HEK293 (cell line): ENCODE results near the gene NKD2.

Source experiments
- CTCF ChIA-PET: fragments of 350-600 bp; formaldehyde crosslinking; extraction: SDS; loops from one replicate; lab custom pipeline; 2021; ENCODE audit warnings: antibody characterized with exemption; lab: Yijun Ruan, JAX
- POLR2A ChIA-PET: fragments of 300-600 bp; formaldehyde crosslinking; extraction: SDS; loops from one replicate; lab custom pipeline; 2020; ENCODE audit warnings: antibody characterized with exemption, inconsistent platforms; lab: Yijun Ruan, JAX
- H3K27ac ChIP-seq: fragments of 200-500 bp; sonication (Bioruptor generic); 2 replicates; pipeline ENCODE4 v1.5.1; 2014; ENCODE audit warnings: low read depth, low read length, control low read depth, inconsistent platforms; ENCODE audit errors: extremely low read depth
- H3K36me3 ChIP-seq, 2 experiments: fragments of 200-500 bp in 1 of 2; sonication (Bioruptor generic) in 1 of 2; 1 replicate in 1 of 2; 2 replicates in 1 of 2; pipeline ENCODE4 v1.5.1; 2014 to 2017; ENCODE audit warnings: inconsistent platforms in 2 of 2, low read length in 2 of 2; ENCODE audit not compliant: control insufficient read depth in 2 of 2, insufficient read depth in 1 of 2
- H3K4me1 ChIP-seq: fragments of 200-500 bp; sonication (Bioruptor generic); 2 replicates; pipeline ENCODE4 v1.5.1; 2014; ENCODE audit warnings: mild to moderate bottlenecking, low read length, inconsistent platforms; ENCODE audit not compliant: control insufficient read depth, insufficient read depth
- H3K4me3 ChIP-seq: 2 replicates; pipeline ENCODE4 v1.5.1; 2011; ENCODE audit warnings: low read depth, mild to moderate bottlenecking, control low read depth, low read length, moderate library complexity
- H3K9me3 ChIP-seq: fragments of 200-500 bp; sonication (Bioruptor generic); 2 replicates; pipeline ENCODE4 v1.5.1; 2014; ENCODE audit warnings: low read depth, low read length, inconsistent platforms; ENCODE audit not compliant: control insufficient read depth, insufficient read depth
- AEBP2 ChIP-seq: fragments of 450-650 bp; formaldehyde crosslinking; IDR thresholded peaks from 2 replicates; pipeline ENCODE4 v1.5.1; 2016; ENCODE audit warnings: missing biosample characterization, missing genetic modification characterization, borderline replicate concordance
- HOXD13 ChIP-seq: sonication (generic); formaldehyde crosslinking; IDR thresholded peaks from 2 replicates; pipeline ENCODE4 v1.8.0; 2022; ENCODE audit warnings: missing genetic modification reagents, borderline replicate concordance
- OSR2 ChIP-seq: fragments of 450-650 bp; formaldehyde crosslinking; IDR thresholded peaks from 2 replicates; pipeline ENCODE4 v1.5.1; 2016; ENCODE audit warnings: missing biosample characterization, missing genetic modification characterization
- PRDM6 ChIP-seq: fragments of 450-650 bp; formaldehyde crosslinking; IDR thresholded peaks from 2 replicates; pipeline ENCODE4 v1.5.1; 2017; ENCODE audit warnings: missing biosample characterization, missing genetic modification characterization
- SP2 ChIP-seq: fragments of 450-650 bp; formaldehyde crosslinking; IDR thresholded peaks from 2 replicates; pipeline ENCODE4 v1.5.1; 2016; ENCODE audit warnings: missing biosample characterization, missing genetic modification characterization
- SP3 ChIP-seq: fragments of 450-650 bp; formaldehyde crosslinking; IDR thresholded peaks from 2 replicates; pipeline ENCODE4 v1.5.1; 2016; ENCODE audit warnings: missing biosample characterization, missing genetic modification characterization
- YY1 ChIP-seq: fragments of 450-650 bp; formaldehyde crosslinking; IDR thresholded peaks from 2 replicates; pipeline ENCODE4 v1.5.1; 2018; ENCODE audit warnings: missing biosample characterization, missing genetic modification characterization
- ZBTB7A ChIP-seq: fragments of 450-650 bp; formaldehyde crosslinking; IDR thresholded peaks from 2 replicates; pipeline ENCODE4 v1.5.1; 2016; ENCODE audit warnings: low read depth, missing biosample characterization, missing genetic modification characterization
- ZNF146 ChIP-seq: fragments of 450-650 bp; formaldehyde crosslinking; IDR thresholded peaks from 2 replicates; pipeline ENCODE4 v1.5.1; 2016; ENCODE audit warnings: missing biosample characterization, missing genetic modification characterization
- ZNF416 ChIP-seq: fragments of 450-650 bp; formaldehyde crosslinking; IDR thresholded peaks from 2 replicates; pipeline ENCODE4 v1.5.1; 2016; ENCODE audit warnings: missing biosample characterization, missing genetic modification characterization
- ZNF433 ChIP-seq: fragments of 450-650 bp; formaldehyde crosslinking; IDR thresholded peaks from 2 replicates; pipeline ENCODE4 v1.5.1; 2016; ENCODE audit warnings: missing biosample characterization, missing genetic modification characterization, low read depth
- ZNF549 ChIP-seq: fragments of 450-650 bp; IDR thresholded peaks from 2 replicates; pipeline ENCODE4 v1.5.1; 2018; ENCODE audit warnings: missing biosample characterization, missing genetic modification characterization, mild to moderate bottlenecking, inconsistent platforms, moderate library complexity
- ZNF585B ChIP-seq: fragments of 450-650 bp; formaldehyde crosslinking; IDR thresholded peaks from 2 replicates; pipeline ENCODE4 v1.5.1; 2016; ENCODE audit warnings: missing biosample characterization, missing genetic modification characterization
- ZNF645 ChIP-seq: fragments of 450-650 bp; formaldehyde crosslinking; IDR thresholded peaks from 2 replicates; pipeline ENCODE4; 2016; ENCODE audit warnings: missing biosample characterization, missing genetic modification characterization
- ZNF664 ChIP-seq: fragments of 450-650 bp; formaldehyde crosslinking; IDR thresholded peaks from 2 replicates; pipeline ENCODE4 v1.5.1; 2016; ENCODE audit warnings: missing biosample characterization, missing genetic modification characterization
- ZNF792 ChIP-seq: fragments of 450-650 bp; formaldehyde crosslinking; IDR thresholded peaks from 2 replicates; pipeline ENCODE4 v1.5.1; 2016; ENCODE audit warnings: missing biosample characterization, missing genetic modification characterization
- TF ChIP-seq, protein P1 (sequence below): fragments of 450-650 bp; IDR thresholded peaks from 2 replicates; pipeline ENCODE4 v1.5.1; 2018; ENCODE audit warnings: missing biosample characterization, mild to moderate bottlenecking, missing genetic modification characterization

The NKD2 gene

GRCh38 chr5:981456-981855, 27.1 kb upstream of the NKD2 start:
- Histone ChIP-seq H3K27ac (no peak overlapping the region), H3K36me3 (no peaks in the 10 kb centered on the region; a peak in 1 of 3 replicates), H3K4me3 (no peak overlapping the region), H3K9me3 (no peaks in the 10 kb centered on the region; the same call in 1 of the 2 replicates), H3K4me1 (no peaks in the 10 kb centered on the region)
- ChIA-PET POLR2A (no interaction called here), CTCF (interaction anchor here (0.6 to 2.1 kb wide), 2 partner anchors 27 to 29 kb away, joined by 3 to 8 read pairs; partner anchors contain the start of gene NKD2)
- TF ChIP-seq PRDM6 (tag by site-specific recombination) (no peak), ZNF146 (tag by site-specific recombination) (no peak), YY1 (tag by site-specific recombination) (no peak), ZBTB7A (no peak)

GRCh38 chr5:982377-983237, 26.0 kb upstream of the NKD2 start:
- ChIA-PET POLR2A (no interaction called here), CTCF (interaction anchor here (1.1 kb wide), 1 partner anchor 64 kb away, joined by 3 read pairs; no protein-coding TSS in a partner anchor)
- no peak for TF ChIP-seq ZNF645 (tag by site-specific recombination)
- TF ChIP-seq AEBP2 (tag by site-specific recombination), result no peak
- TF ChIP-seq ZNF549 (tag by site-specific recombination), result no peak
- TF ChIP-seq ZNF433 (tag by site-specific recombination), result no peak
- no peak for TF ChIP-seq SP3 (tag by site-specific recombination)
- no peak for TF ChIP-seq ZNF664
- TF ChIP-seq OSR2, result no peak
- no peak for TF ChIP-seq HOXD13 (CRISPR knock-in tag)
- Histone ChIP-seq H3K36me3 (no peaks in the 10 kb centered on the region; a peak in 1 of 3 replicates), H3K27ac (no peak overlapping the region), H3K4me1 (no peaks in the 10 kb centered on the region), H3K9me3 (no peaks in the 10 kb centered on the region; the same call in 1 of the 2 replicates), H3K4me3 (no peak overlapping the region)

- Histone ChIP-seq H3K4me1 (no peaks in the 10 kb centered on the region), H3K36me3 (no peaks in the 10 kb centered on the region; a peak in 1 of 3 replicates), H3K9me3 (no peaks in the 10 kb centered on the region; the same call in 1 of the 2 replicates), H3K27ac (no peak overlapping the region), H3K4me3 (no peak overlapping the region)
- ChIA-PET POLR2A (no interaction called here), CTCF (interaction anchor here (1.1 kb wide), 1 partner anchor 64 kb away, joined by 3 read pairs; no protein-coding TSS in a partner anchor)
- TF ChIP-seq ZNF585B (no peak), SP2 (tag by site-specific recombination) (no peak), ZNF792 (no peak), ZNF416 (tag by site-specific recombination) (no peak)
- TF ChIP-seq, protein P1, sequence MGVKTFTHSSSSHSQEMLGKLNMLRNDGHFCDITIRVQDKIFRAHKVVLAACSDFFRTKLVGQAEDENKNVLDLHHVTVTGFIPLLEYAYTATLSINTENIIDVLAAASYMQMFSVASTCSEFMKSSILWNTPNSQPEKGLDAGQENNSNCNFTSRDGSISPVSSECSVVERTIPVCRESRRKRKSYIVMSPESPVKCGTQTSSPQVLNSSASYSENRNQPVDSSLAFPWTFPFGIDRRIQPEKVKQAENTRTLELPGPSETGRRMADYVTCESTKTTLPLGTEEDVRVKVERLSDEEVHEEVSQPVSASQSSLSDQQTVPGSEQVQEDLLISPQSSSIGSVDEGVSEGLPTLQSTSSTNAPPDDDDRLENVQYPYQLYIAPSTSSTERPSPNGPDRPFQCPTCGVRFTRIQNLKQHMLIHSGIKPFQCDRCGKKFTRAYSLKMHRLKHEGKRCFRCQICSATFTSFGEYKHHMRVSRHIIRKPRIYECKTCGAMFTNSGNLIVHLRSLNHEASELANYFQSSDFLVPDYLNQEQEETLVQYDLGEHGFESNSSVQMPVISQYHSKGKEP (tag by site-specific recombination), result no peak
Observed at GRCh38 chr5:983238-983524, 25.4 kb upstream of the NKD2 start.
